Chondrocyte (in vitro differentiated cells): ENCODE results near the gene DOCK2. TPM values are rescaled to one million over a fixed set of nuclear protein-coding genes. Genes with fewer than 3 reads are reported as not detected.
A peak's percentile ranks its signal among the peaks of the same experiment; 100 is the strongest.

Source experiments
- DNase-seq: peaks from one replicate; pipeline ENCODE4 v3.0.0; 2021; ENCODE audit warnings: mixed read lengths, low spot score
- H3K27ac Mint-ChIP-seq: one replicate; pipeline ENCODE4 v1.8.0; 2021; ENCODE audit warnings: mild to moderate bottlenecking, moderate library complexity, mixed read lengths; ENCODE audit not compliant: unreplicated experiment
- H3K27me3 Mint-ChIP-seq: 2 replicates; pipeline ENCODE4 v1.8.0; 2021; ENCODE audit warnings: low read depth, mixed read lengths
- H3K36me3 Mint-ChIP-seq: 2 replicates; pipeline ENCODE4 v1.8.0; 2021; ENCODE audit warnings: low read depth, mixed read lengths
- H3K4me1 Mint-ChIP-seq: 2 replicates; pipeline ENCODE4 v1.8.0; 2021; ENCODE audit warnings: low read depth, mild to moderate bottlenecking, mixed read lengths
- H3K4me3 Mint-ChIP-seq: one replicate; pipeline ENCODE4 v1.8.0; 2021; ENCODE audit warnings: mild to moderate bottlenecking, moderate library complexity, mixed read lengths; ENCODE audit not compliant: unreplicated experiment
- H3K9me3 Mint-ChIP-seq: 2 replicates; pipeline ENCODE4 v1.8.0; 2021; ENCODE audit warnings: low read depth, mixed read lengths
- CTCF ChIP-seq: fragments of 200-600 bp; sonication (generic); IDR thresholded peaks from 2 replicates; pipeline ENCODE4 v1.5.0; 2021; ENCODE audit warnings: antibody characterized with exemption, mild to moderate bottlenecking, moderate library complexity
- total RNA-seq: library from RNA; stranded (reverse); gene quantifications from 3 replicates; pipeline ENCODE4 v1.2.1, GENCODE V29; 2021

Gene DOCK2
- total RNA-seq, 1 donor from 2014 or later, result 3.1 TPM

- no peak for DNase-seq
- H3K9me3 Mint-ChIP-seq, result no peaks in the 10 kb centered on the region
- H3K27ac Mint-ChIP-seq, result no peak overlapping the region
Observed at GRCh38 chr5:169942181-169942580, 305.1 kb downstream of the DOCK2 start.

GRCh38 chr5:169943026-169943425 is 306.0 kb downstream of the DOCK2 start:
- H3K27me3 Mint-ChIP-seq, result no peaks in the 10 kb centered on the region
- no peak for DNase-seq
- TF ChIP-seq CTCF, result no peak

More at GRCh38 chr5:169942181-169942580, 305.1 kb downstream of the DOCK2 start:
- no peak overlapping the region for H3K4me3 Mint-ChIP-seq
- H3K36me3 Mint-ChIP-seq, result no peaks in the 10 kb centered on the region
- no peaks in the 10 kb centered on the region for H3K27me3 Mint-ChIP-seq
- H3K4me1 Mint-ChIP-seq, result peaks cover 14% of the 10 kb centered on the region
- no peak for TF ChIP-seq CTCF

GRCh38 chr5:169944115-169944514 is 307.0 kb downstream of the DOCK2 start:
- Mint-ChIP-seq H3K4me3 (no peak overlapping the region), H3K4me1 (peaks cover 14% of the 10 kb centered on the region), H3K9me3 (no peaks in the 10 kb centered on the region), H3K27me3 (no peaks in the 10 kb centered on the region), H3K36me3 (no peaks in the 10 kb centered on the region), H3K27ac (no peak overlapping the region)
- TF ChIP-seq CTCF, result no peak
- no peak for DNase-seq

More at GRCh38 chr5:169943026-169943425, 306.0 kb downstream of the DOCK2 start:
- Mint-ChIP-seq H3K27ac (no peak overlapping the region), H3K4me1 (peaks cover 14% of the 10 kb centered on the region), H3K36me3 (no peaks in the 10 kb centered on the region), H3K4me3 (no peak overlapping the region), H3K9me3 (no peaks in the 10 kb centered on the region)

GRCh38 chr5:169944922-169945680 is 308.0 kb downstream of the DOCK2 start:
- Mint-ChIP-seq H3K36me3 (no peaks in the 10 kb centered on the region), H3K4me3 (no peak overlapping the region), H3K27ac (no peak overlapping the region), H3K4me1 (peaks cover 14% of the 10 kb centered on the region), H3K27me3 (no peaks in the 10 kb centered on the region), H3K9me3 (no peaks in the 10 kb centered on the region)
- no peak for TF ChIP-seq CTCF
- no peak for DNase-seq

- TF ChIP-seq CTCF, result no peak
- H3K4me3 Mint-ChIP-seq, result peak overlapping the region; percentile 21
- no peaks in the 10 kb centered on the region for H3K9me3 Mint-ChIP-seq
- peak overlapping the region; percentile 85 for H3K27ac Mint-ChIP-seq
- H3K36me3 Mint-ChIP-seq, result no peaks in the 10 kb centered on the region
- H3K27me3 Mint-ChIP-seq, result no peaks in the 10 kb centered on the region
- peaks cover 14% of the 10 kb centered on the region for H3K4me1 Mint-ChIP-seq
- no peak for DNase-seq
Observed at GRCh38 chr5:169945831-169946261, 308.8 kb downstream of the DOCK2 start.
